ENCODE measurements around the gene PHLPP1.

GRCh38 chr18:63000839-63001238 is 285.5 kb downstream of the PHLPP1 start:
- TF ChIP-seq CTCF (IDR thresholded peaks at IDR 0.05) (no peak), POLR2A (IDR thresholded peaks at IDR 0.05) (no peak)
